Gastrocnemius medialis (tissue), 4 donors: ENCODE data around the gene SSU72.
"Not testable (repeated sequence)": the region's sequence is repeated elsewhere in the genome, so short reads cannot be mapped to it uniquely, and the experiment has no call there.

Source experiments
- POLR2A ChIP-seq, 2 donors: fragments of 450-650 bp; IDR thresholded peaks; one replicate each; pipeline ENCODE4 v1.6.1; 2017; ENCODE audit warnings: antibody characterized with exemption in 2 of 2, mild to moderate bottlenecking in 2 of 2, moderate library complexity in 2 of 2
- TF ChIP-seq, protein P1 (sequence below), 5 experiments: fragments of 450-650 bp in 3 of 5; fragments of 200-600 bp in 2 of 5; sonication (generic) in 2 of 5; IDR thresholded peaks in 4 of 5; conservative IDR thresholded peaks in 1 of 5; 1 replicate in 4 of 5; 2 replicates in 1 of 5; pipeline ENCODE4 v1.5.1; 2016 to 2019; ENCODE audit warnings: antibody characterized with exemption in 5 of 5, mild to moderate bottlenecking in 3 of 5, moderate library complexity in 3 of 5

DNA sequence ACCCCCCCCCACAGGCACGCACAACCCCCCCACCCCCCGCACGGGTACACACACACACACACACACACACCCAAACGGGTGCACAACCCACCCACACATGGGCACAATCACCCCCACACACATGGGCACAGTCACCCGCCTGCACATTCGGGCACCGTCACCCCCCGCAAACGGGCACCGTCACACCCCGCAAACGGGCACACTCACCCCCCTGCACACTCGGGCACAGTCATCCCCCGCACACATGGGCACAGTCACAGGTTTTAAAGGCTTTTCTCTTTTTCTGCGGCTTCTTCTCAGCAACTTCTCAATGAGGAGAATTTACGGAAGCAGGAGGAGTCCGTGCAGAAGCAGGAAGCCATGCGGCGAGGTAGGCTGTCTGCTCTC lies 56.0 kb downstream of the SSU72 start:
- TF ChIP-seq, protein P1, sequence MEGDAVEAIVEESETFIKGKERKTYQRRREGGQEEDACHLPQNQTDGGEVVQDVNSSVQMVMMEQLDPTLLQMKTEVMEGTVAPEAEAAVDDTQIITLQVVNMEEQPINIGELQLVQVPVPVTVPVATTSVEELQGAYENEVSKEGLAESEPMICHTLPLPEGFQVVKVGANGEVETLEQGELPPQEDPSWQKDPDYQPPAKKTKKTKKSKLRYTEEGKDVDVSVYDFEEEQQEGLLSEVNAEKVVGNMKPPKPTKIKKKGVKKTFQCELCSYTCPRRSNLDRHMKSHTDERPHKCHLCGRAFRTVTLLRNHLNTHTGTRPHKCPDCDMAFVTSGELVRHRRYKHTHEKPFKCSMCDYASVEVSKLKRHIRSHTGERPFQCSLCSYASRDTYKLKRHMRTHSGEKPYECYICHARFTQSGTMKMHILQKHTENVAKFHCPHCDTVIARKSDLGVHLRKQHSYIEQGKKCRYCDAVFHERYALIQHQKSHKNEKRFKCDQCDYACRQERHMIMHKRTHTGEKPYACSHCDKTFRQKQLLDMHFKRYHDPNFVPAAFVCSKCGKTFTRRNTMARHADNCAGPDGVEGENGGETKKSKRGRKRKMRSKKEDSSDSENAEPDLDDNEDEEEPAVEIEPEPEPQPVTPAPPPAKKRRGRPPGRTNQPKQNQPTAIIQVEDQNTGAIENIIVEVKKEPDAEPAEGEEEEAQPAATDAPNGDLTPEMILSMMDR (IDR thresholded peaks at IDR 0.05 in 4 of 5, conservative IDR thresholded peaks at IDR 0.05 in 1 of 5): not testable (repeated sequence)
- TF ChIP-seq POLR2A (IDR thresholded peaks at IDR 0.05): not testable (repeated sequence)
